HL-60 (cell line): ENCODE measurements around the gene HPGDS.

Experiments used
- DNase-seq, 2 experiments: peaks; one replicate each; pipeline ENCODE4 v3.0.0-alpha.2; 2010 to 2020; ENCODE audit warnings: low read depth in 1 of 2, low spot score in 1 of 2
- H3K27ac ChIP-seq: fragments of 250-450 bp; sonication (Bioruptor Pico); replicated peaks from 2 replicates; pipeline ENCODE4 v1.5.1; 2020; ENCODE audit warnings: mild to moderate bottlenecking, moderate library complexity
- H3K27me3 ChIP-seq: fragments of 250-450 bp; sonication (Bioruptor Pico); 2 replicates; pipeline ENCODE4 v1.5.1; 2021; ENCODE audit warnings: mild to moderate bottlenecking, moderate library complexity; ENCODE audit not compliant: insufficient read depth, poor library complexity, severe bottlenecking
- H3K4me3 ChIP-seq: replicated peaks from 2 replicates; pipeline ENCODE4 v1.5.1; 2011; ENCODE audit warnings: mild to moderate bottlenecking, control low read depth, low read length; ENCODE audit not compliant: insufficient read depth
- GABPA ChIP-seq: IDR thresholded peaks from 2 replicates; pipeline ENCODE4 v1.6.1; 2012; ENCODE audit warnings: low read depth
- POLR2AphosphoS5 ChIP-seq: IDR thresholded peaks from 2 replicates; pipeline ENCODE4 v1.6.1; 2012; ENCODE audit warnings: low read depth
- SPI1 ChIP-seq: IDR thresholded peaks from 2 replicates; pipeline ENCODE4 v1.6.1; 2012; ENCODE audit warnings: low read depth, mild to moderate bottlenecking, borderline replicate concordance
- TF ChIP-seq, protein P1 (sequence below): IDR thresholded peaks from 2 replicates; pipeline ENCODE4 v1.6.1; 2012; ENCODE audit warnings: low read depth; ENCODE audit not compliant: insufficient replicate concordance
- TF ChIP-seq, protein P2 (sequence below): IDR thresholded peaks from one replicate; pipeline ENCODE4 v1.5.1; 2011; ENCODE audit warnings: low read length, control low read depth, inconsistent platforms; ENCODE audit not compliant: insufficient read depth

The HPGDS gene

DNA sequence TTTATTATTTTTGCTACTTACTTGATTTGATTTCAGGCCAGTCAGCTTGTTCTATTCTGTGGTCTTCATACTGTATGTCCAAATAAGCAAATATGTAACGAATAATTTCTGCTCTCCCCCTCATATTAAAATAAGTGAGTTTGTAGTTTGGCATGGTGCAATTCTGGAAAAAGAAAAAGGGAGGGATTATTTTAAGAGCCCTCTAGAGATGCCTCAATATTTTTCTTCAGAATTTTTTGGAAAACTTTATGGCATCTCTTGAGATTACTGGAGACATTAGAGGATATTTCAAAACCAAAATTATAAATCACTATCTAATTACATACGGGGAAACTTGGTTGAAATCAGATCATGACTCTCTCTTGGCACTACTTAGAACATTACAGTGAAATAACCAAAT, 8.2 kb downstream of the HPGDS start:
- TF ChIP-seq, protein P1, sequence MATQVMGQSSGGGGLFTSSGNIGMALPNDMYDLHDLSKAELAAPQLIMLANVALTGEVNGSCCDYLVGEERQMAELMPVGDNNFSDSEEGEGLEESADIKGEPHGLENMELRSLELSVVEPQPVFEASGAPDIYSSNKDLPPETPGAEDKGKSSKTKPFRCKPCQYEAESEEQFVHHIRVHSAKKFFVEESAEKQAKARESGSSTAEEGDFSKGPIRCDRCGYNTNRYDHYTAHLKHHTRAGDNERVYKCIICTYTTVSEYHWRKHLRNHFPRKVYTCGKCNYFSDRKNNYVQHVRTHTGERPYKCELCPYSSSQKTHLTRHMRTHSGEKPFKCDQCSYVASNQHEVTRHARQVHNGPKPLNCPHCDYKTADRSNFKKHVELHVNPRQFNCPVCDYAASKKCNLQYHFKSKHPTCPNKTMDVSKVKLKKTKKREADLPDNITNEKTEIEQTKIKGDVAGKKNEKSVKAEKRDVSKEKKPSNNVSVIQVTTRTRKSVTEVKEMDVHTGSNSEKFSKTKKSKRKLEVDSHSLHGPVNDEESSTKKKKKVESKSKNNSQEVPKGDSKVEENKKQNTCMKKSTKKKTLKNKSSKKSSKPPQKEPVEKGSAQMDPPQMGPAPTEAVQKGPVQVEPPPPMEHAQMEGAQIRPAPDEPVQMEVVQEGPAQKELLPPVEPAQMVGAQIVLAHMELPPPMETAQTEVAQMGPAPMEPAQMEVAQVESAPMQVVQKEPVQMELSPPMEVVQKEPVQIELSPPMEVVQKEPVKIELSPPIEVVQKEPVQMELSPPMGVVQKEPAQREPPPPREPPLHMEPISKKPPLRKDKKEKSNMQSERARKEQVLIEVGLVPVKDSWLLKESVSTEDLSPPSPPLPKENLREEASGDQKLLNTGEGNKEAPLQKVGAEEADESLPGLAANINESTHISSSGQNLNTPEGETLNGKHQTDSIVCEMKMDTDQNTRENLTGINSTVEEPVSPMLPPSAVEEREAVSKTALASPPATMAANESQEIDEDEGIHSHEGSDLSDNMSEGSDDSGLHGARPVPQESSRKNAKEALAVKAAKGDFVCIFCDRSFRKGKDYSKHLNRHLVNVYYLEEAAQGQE: no peak
- no peak for TF ChIP-seq SPI1
- Histone ChIP-seq H3K4me3 (no peak overlapping the region), H3K27me3 (no peaks in the 10 kb centered on the region), H3K27ac (no peak overlapping the region)
- no peak for DNase-seq

DNA sequence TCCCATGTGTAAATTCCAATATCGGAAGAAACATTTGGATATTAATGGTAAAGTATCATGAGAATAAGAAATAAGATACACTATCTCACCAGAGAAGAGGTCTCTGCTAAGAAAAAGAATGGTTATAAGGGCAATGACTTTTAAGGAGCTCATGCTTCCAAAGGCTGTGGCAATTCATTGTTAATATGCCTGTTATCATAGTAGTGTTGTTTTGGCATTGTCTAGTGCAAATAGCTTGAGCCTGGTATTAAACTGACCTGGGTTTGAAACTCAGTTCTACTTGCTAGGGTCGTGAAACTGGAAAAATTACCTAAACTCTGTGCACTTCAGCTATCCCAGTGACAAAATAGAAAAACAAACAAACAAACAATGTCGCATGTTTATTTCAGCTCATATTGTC, 8.8 kb downstream of the HPGDS start:
- H3K27ac ChIP-seq: no peak overlapping the region
- H3K4me3 ChIP-seq: no peak overlapping the region
- no peak for TF ChIP-seq GABPA
- TF ChIP-seq, protein P2, sequence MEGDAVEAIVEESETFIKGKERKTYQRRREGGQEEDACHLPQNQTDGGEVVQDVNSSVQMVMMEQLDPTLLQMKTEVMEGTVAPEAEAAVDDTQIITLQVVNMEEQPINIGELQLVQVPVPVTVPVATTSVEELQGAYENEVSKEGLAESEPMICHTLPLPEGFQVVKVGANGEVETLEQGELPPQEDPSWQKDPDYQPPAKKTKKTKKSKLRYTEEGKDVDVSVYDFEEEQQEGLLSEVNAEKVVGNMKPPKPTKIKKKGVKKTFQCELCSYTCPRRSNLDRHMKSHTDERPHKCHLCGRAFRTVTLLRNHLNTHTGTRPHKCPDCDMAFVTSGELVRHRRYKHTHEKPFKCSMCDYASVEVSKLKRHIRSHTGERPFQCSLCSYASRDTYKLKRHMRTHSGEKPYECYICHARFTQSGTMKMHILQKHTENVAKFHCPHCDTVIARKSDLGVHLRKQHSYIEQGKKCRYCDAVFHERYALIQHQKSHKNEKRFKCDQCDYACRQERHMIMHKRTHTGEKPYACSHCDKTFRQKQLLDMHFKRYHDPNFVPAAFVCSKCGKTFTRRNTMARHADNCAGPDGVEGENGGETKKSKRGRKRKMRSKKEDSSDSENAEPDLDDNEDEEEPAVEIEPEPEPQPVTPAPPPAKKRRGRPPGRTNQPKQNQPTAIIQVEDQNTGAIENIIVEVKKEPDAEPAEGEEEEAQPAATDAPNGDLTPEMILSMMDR: no peak
- no peak for TF ChIP-seq SPI1
- TF ChIP-seq POLR2AphosphoS5: no peak
- TF ChIP-seq, protein P1: no peak
- DNase-seq: no peak
- no peaks in the 10 kb centered on the region for H3K27me3 ChIP-seq

DNA sequence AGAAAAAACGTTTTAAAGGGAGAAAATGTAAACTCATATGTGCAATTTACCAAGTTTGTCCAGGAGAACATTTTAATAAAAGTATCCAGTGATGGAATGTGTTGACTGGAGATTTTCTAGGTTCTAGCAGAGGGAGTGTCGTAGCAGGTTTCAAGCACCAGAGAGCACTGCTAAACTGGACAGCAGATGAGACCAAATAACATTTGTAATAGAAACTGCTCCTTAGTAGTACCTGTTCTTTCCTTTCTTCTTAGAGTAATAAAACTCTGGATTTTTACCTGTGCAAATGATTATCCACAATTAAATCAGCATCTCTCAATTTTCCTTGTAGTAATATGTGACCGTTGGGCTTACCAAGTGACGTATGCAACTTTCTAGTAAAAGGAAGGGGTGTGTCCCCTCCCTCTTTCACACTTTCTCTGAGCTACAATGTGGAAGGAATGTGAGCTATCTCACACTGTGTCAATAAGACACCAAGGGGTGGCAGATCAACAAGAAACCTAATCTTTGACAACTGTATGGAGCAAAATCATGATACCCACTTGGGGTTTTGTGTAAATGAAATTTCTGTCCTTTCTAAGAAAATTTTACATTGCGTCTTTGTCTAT, 9.5 kb downstream of the HPGDS start:
- H3K27me3 ChIP-seq: no peaks in the 10 kb centered on the region
- no peak for DNase-seq
- TF ChIP-seq GABPA (no peak), POLR2AphosphoS5 (no peak), SPI1 (no peak)
- TF ChIP-seq, protein P1: no peak
- TF ChIP-seq, protein P2: no peak
- no peak overlapping the region for H3K27ac ChIP-seq
- no peak overlapping the region for H3K4me3 ChIP-seq

DNA sequence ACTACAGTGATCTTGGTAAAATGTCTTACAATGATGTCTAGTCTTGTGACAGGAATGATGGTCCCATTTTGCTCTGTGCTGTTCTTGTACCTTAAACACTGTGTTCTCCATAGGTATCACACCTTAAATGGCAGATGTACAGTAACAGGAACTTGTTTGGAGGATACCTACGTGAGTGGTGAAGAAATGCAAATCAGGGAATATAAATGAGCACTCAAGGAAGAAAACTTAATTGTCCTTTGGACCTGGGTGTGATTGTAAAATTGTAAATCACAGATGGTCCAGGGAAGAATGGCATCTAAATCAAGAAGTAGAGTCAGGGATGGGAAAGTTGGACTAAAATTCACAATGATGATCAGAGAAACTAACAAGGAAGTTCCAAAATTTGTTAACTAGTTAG, 12.7 kb downstream of the HPGDS start:
- no peaks in the 10 kb centered on the region for H3K27me3 ChIP-seq
- no peak overlapping the region for H3K4me3 ChIP-seq
- H3K27ac ChIP-seq: no peak overlapping the region
- TF ChIP-seq GABPA (no peak), POLR2AphosphoS5 (no peak), SPI1 (no peak)
- TF ChIP-seq, protein P1: no peak
- TF ChIP-seq, protein P2: no peak
- DNase-seq: no peak
